Pancreas (tissue), 10 donors: ENCODE measurements around the gene DNAJC30. TPM values are rescaled to one million over a fixed set of nuclear protein-coding genes. Genes with fewer than 3 reads are reported as not detected.

Experiments used
- ATAC-seq, 4 donors: fragments of 200-7000 bp; cut with Tn5 transposase; one replicate each; pipeline versions ENCODE4 v1.8.0 to v1.9.1; 2020; ENCODE audit warnings: mild to moderate bottlenecking in 4 of 4, moderate library complexity in 4 of 4
- DNase-seq, 6 donors: peaks; one replicate each; pipeline ENCODE4 v3.0.0-alpha.2; 2020
- FAIRE-seq: peaks from 2 replicates; lab custom pipeline; 2012; peaks lifted over from hg19 to GRCh38; lab: Jason Lieb, UNC
- H3K27ac ChIP-seq, 4 donors: fragments of 200-600 bp; sonication (generic); 1 replicate in 3 of 4; 2 replicates in 1 of 4; pipeline versions ENCODE4 v1.5.0 to v1.8.0; 2020
- H3K27me3 ChIP-seq, 4 donors: fragments of 200-600 bp; one replicate each; pipeline ENCODE4 v1.8.0; 2021
- H3K36me3 ChIP-seq, 3 donors: fragments of 200-600 bp; sonication (generic) in 1 of 3; one replicate each; pipeline versions ENCODE4 v1.5.0 to v1.8.0; 2020 to 2021
- H3K4me1 ChIP-seq, 3 donors: fragments of 200-600 bp; one replicate each; pipeline ENCODE4 v1.8.0; 2021
- H3K4me3 ChIP-seq, 4 donors: fragments of 200-600 bp; sonication (generic) in 2 of 4; one replicate each; pipeline versions ENCODE4 v1.5.0 to v1.8.0; 2020 to 2021
- H3K9me3 ChIP-seq, 4 donors: fragments of 200-600 bp; one replicate each; pipeline ENCODE4 v1.8.0; 2021
- CTCF ChIP-seq, 4 donors: fragments of 200-600 bp; sonication (generic) in 3 of 4; IDR thresholded peaks; one replicate each; pipeline versions ENCODE4 v1.5.0 to v1.8.0; 2021; ENCODE audit warnings: antibody characterized with exemption in 4 of 4
- WGBS, 2 donors: extraction: QIAGEN DNeasy Blood & Tissue Kit; methylation state at CpG; one replicate each; pipeline ENCODE4 v1.1.7; 2013; 5-methylcytosine and 5-hydroxymethylcytosine counted together
- intact Hi-C, 3 donors: fragments of 100-400 bp; cut with DNase I; formaldehyde crosslinking; loops; one replicate each; pipeline versions ENCODE4 v1.11.1 to v1.14.2; 2022
- polyA plus RNA-seq, 2 donors: library from polyadenylated mRNA; stranded (reverse); fragments of 200-250 nt; gene quantifications; one replicate each; pipeline ENCODE4 v1.2.3, GENCODE V29; 2013
- total RNA-seq, 6 donors: library from RNA; stranded (reverse); fragmentation: NEBNext Ultra II Directional in 4 of 6; extraction: Animal tissue kit (Norgen Biotek cat#: 25700) in 4 of 6; gene quantifications; one replicate each; pipeline versions ENCODE4 v1.2.1 to v1.2.4, GENCODE V29; 2021 to 2023
- donor health status: healthy with polysubstance abuse.
- donor health status: DM: no; HTN: no; CAD: no; lungs with moderate emphysema.
- donor health status: DM: no; HTN: no; CAD: no.
- donor health status: control.
- donor health status: control.
- donor health status: Bipolar disorder and iron deficiency.
- donor health status: DM: yes; HTN: yes; CAD: no.
- donor health status: DM: no; HTN: no; CAD: no.
- donor health status: DM: no; HTN: no; CAD: no.
- donor health status: DM: yes; HTN: yes; CAD: no.

The DNAJC30 gene
- total and polyA plus RNA-seq, 8 donors: 4.1 to 8.2 (median 5.6) TPM

- Histone ChIP-seq H3K27me3 (no peaks in the 10 kb centered on the region), H3K4me1 (peaks cover 8 to 14% (median 10%) of the 10 kb centered on the region in 3 donors), H3K4me3 (no peak overlapping the region), H3K36me3 (peaks cover 0 to 5% (median 0%) of the 10 kb centered on the region in 3 donors), H3K27ac (no peak overlapping the region), H3K9me3 (no peaks in the 10 kb centered on the region)
- no peak for DNase-seq
- no peak for FAIRE-seq
- intact Hi-C loops: no loop called here
- TF ChIP-seq CTCF (IDR thresholded peaks at IDR 0.05): no peak
- ATAC-seq: no peak
- 94 to 96% methylated on average over 18 of the region's 18 CpGs for WGBS, 2 donors
These were observed 2.1 kb upstream of the DNAJC30 start for GRCh38 chr7:73685311-73685710.

GRCh38 chr7:73683788-73684693 is 788 bp upstream of the DNAJC30 start:
- Histone ChIP-seq H3K4me3 (peak overlapping the region; percentile 91 to 95 (median 95)), H3K4me1 (peaks cover 8 to 14% (median 12%) of the 10 kb centered on the region in 3 donors), H3K36me3 (peaks cover 0 to 5% (median 0%) of the 10 kb centered on the region in 3 donors), H3K9me3 (no peaks in the 10 kb centered on the region), H3K27me3 (no peaks in the 10 kb centered on the region), H3K27ac (peak overlapping the region; percentile 51 to 92 (median 73))
- no peak for TF ChIP-seq CTCF (IDR thresholded peaks at IDR 0.05)
- FAIRE-seq (no peak), ATAC-seq (peak in 3 of 4 donors; percentile 6 to 15 (median 7)), DNase-seq (no peak)
- intact Hi-C loops: no loop called here
- WGBS, 2 donors: 20 to 21% methylated on average over 58 of the region's 58 CpGs

GRCh38 chr7:73682745-73683055 is 553 bp downstream of the DNAJC30 start:
- 1% methylated on average over 31 to 33 of the region's 33 CpGs for WGBS, 2 donors
- FAIRE-seq (no peak), DNase-seq (peak in 1 of 6 donors; percentile 77), ATAC-seq (peak in 3 of 4 donors; percentile 3 to 13 (median 6))
- Histone ChIP-seq H3K4me1 (peaks cover 8 to 14% (median 12%) of the 10 kb centered on the region in 3 donors), H3K4me3 (peak overlapping the region; percentile 91 to 95 (median 95)), H3K27me3 (no peaks in the 10 kb centered on the region), H3K27ac (peak overlapping the region; percentile 69 to 92 (median 76)), H3K36me3 (no peaks in the 10 kb centered on the region), H3K9me3 (no peaks in the 10 kb centered on the region)
- intact Hi-C loops: no loop called here
- no peak for TF ChIP-seq CTCF (IDR thresholded peaks at IDR 0.05)

GRCh38 chr7:73681031-73681430 is 2.2 kb downstream of the DNAJC30 start:
- WGBS, 2 donors: 70 to 76% methylated on average over 8 of the region's 8 CpGs
- no peak for TF ChIP-seq CTCF (IDR thresholded peaks at IDR 0.05)
- ATAC-seq (no peak), DNase-seq (no peak), FAIRE-seq (no peak)
- no peaks in the 10 kb centered on the region for H3K36me3 ChIP-seq
- H3K27ac ChIP-seq: no peak overlapping the region
- H3K27me3 ChIP-seq: no peaks in the 10 kb centered on the region
- H3K4me3 ChIP-seq: peak overlapping the region in 2 of 4 donors; percentile 95
- intact Hi-C loops: no loop called here
- peaks cover 8 to 14% (median 12%) of the 10 kb centered on the region in 3 donors for H3K4me1 ChIP-seq
- no peaks in the 10 kb centered on the region for H3K9me3 ChIP-seq

GRCh38 chr7:73680501-73680900 is 2.8 kb downstream of the DNAJC30 start:
- 73 to 79% methylated on average over 7 of the region's 7 CpGs for WGBS, 2 donors

More at GRCh38 chr7:73680501-73680900, 2.8 kb downstream of the DNAJC30 start:
- TF ChIP-seq CTCF (IDR thresholded peaks at IDR 0.05): no peak
- H3K4me1 ChIP-seq: peaks cover 8 to 14% (median 12%) of the 10 kb centered on the region in 3 donors
- no peak overlapping the region for H3K27ac ChIP-seq
- no peak overlapping the region for H3K4me3 ChIP-seq
- H3K9me3 ChIP-seq: no peaks in the 10 kb centered on the region
- intact Hi-C loops: no loop called here
- FAIRE-seq (no peak), ATAC-seq (no peak), DNase-seq (peak in 1 of 6 donors; percentile 7)
- no peaks in the 10 kb centered on the region for H3K36me3 ChIP-seq
- H3K27me3 ChIP-seq: no peaks in the 10 kb centered on the region
